IPS-20b (cell line): Measurements from ENCODE around the gene SCAMP3.
"Not testable (repeated sequence)": the region's sequence is repeated elsewhere in the genome, so short reads cannot be mapped to it uniquely, and the experiment has no call there.

ENCODE experiments used
- H3K27ac ChIP-seq: one replicate; pipeline ENCODE4 v1.5.1; 2013; ENCODE audit warnings: low read length
- H3K27me3 ChIP-seq: 2 replicates; pipeline ENCODE4 v1.6.1; 2013; ENCODE audit warnings: mild to moderate bottlenecking, low read length, inconsistent platforms; ENCODE audit not compliant: insufficient read depth
- H3K36me3 ChIP-seq: 2 replicates; pipeline ENCODE4 v1.6.1; 2013; ENCODE audit warnings: low read depth, mild to moderate bottlenecking, inconsistent platforms, low read length, moderate library complexity; ENCODE audit not compliant: insufficient read depth
- H3K4me1 ChIP-seq: 2 replicates; pipeline ENCODE4 v1.6.1; 2013; ENCODE audit warnings: mild to moderate bottlenecking, control low read depth, inconsistent platforms, low read length, moderate library complexity; ENCODE audit not compliant: insufficient read depth
- H3K4me3 ChIP-seq: 2 replicates; pipeline ENCODE4 v1.5.1; 2013; ENCODE audit warnings: mild to moderate bottlenecking, low read length, inconsistent platforms
- H3K9ac ChIP-seq: 2 replicates; pipeline ENCODE4 v1.6.1; 2013; ENCODE audit warnings: low read depth, mild to moderate bottlenecking, inconsistent platforms, low read length, moderate library complexity
- H3K9me3 ChIP-seq: 2 replicates; pipeline ENCODE4 v1.6.1; 2013; ENCODE audit warnings: mild to moderate bottlenecking, low read depth, low read length, inconsistent platforms; ENCODE audit not compliant: insufficient read depth

The SCAMP3 gene

GRCh38 chr1:155235375-155235774 lies 26.8 kb downstream of the SCAMP3 start:
- H3K4me3 ChIP-seq, H3K9me3 ChIP-seq, H3K4me1 ChIP-seq, H3K27ac ChIP-seq, H3K9ac ChIP-seq, H3K27me3 ChIP-seq, H3K36me3 ChIP-seq: not testable (repeated sequence)

GRCh38 chr1:155233502-155233901 lies 28.7 kb downstream of the SCAMP3 start:
- not testable (repeated sequence) for H3K4me1 ChIP-seq, H3K27me3 ChIP-seq, H3K4me3 ChIP-seq, H3K27ac ChIP-seq, H3K9ac ChIP-seq, H3K36me3 ChIP-seq, H3K9me3 ChIP-seq

- not testable (repeated sequence) for H3K4me3 ChIP-seq, H3K27ac ChIP-seq, H3K9ac ChIP-seq, H3K36me3 ChIP-seq, H3K4me1 ChIP-seq, H3K9me3 ChIP-seq, H3K27me3 ChIP-seq
Measured at GRCh38 chr1:155232001-155232978, 29.9 kb downstream of the SCAMP3 start.

GRCh38 chr1:155231302-155231701 lies 30.9 kb downstream of the SCAMP3 start:
- not testable (repeated sequence) for H3K9ac ChIP-seq, H3K4me3 ChIP-seq, H3K4me1 ChIP-seq, H3K27me3 ChIP-seq, H3K9me3 ChIP-seq, H3K36me3 ChIP-seq, H3K27ac ChIP-seq

- Histone ChIP-seq H3K27me3 (peaks cover 10% of the 10 kb centered on the region), H3K9me3 (no peaks in the 10 kb centered on the region), H3K4me3 (peak overlapping the region; percentile 95), H3K36me3 (peaks cover 10% of the 10 kb centered on the region; the same call in 1 of the 2 replicates), H3K4me1 (peaks cover 4% of the 10 kb centered on the region), H3K27ac (peak overlapping the region; percentile 83), H3K9ac (peak overlapping the region; percentile 87)
Measured at GRCh38 chr1:155228096-155228427, 34.1 kb downstream of the SCAMP3 start.

GRCh38 chr1:155227261-155228095 lies 34.7 kb downstream of the SCAMP3 start:
- Histone ChIP-seq H3K27me3 (peaks cover 10% of the 10 kb centered on the region), H3K27ac (peak overlapping the region; percentile 93), H3K36me3 (peaks cover 10% of the 10 kb centered on the region; the same call in 1 of the 2 replicates), H3K9me3 (no peaks in the 10 kb centered on the region), H3K4me1 (peaks cover 4% of the 10 kb centered on the region), H3K4me3 (peak overlapping the region; percentile 95), H3K9ac (peak overlapping the region; percentile 97)

- H3K27me3 ChIP-seq: peaks cover 10% of the 10 kb centered on the region
- peak overlapping the region; percentile 93 for H3K27ac ChIP-seq
- H3K36me3 ChIP-seq: peaks cover 10% of the 10 kb centered on the region; the same call in 1 of the 2 replicates
- peak overlapping the region; percentile 97 for H3K9ac ChIP-seq
- no peaks in the 10 kb centered on the region for H3K9me3 ChIP-seq
- H3K4me1 ChIP-seq: peaks cover 4% of the 10 kb centered on the region
- H3K4me3 ChIP-seq: peak overlapping the region; percentile 95
Measured at GRCh38 chr1:155226910-155227260, 35.3 kb downstream of the SCAMP3 start.

- Histone ChIP-seq H3K4me3 (peak overlapping the region; percentile 95), H3K9me3 (no peaks in the 10 kb centered on the region), H3K36me3 (peaks cover 10% of the 10 kb centered on the region; the same call in 1 of the 2 replicates), H3K27me3 (peaks cover 10% of the 10 kb centered on the region), H3K4me1 (peaks cover 4% of the 10 kb centered on the region), H3K27ac (peak overlapping the region; percentile 93), H3K9ac (peak overlapping the region; percentile 97)
Measured at GRCh38 chr1:155226188-155226909, 35.8 kb downstream of the SCAMP3 start.

- not testable (repeated sequence) for H3K27me3 ChIP-seq, H3K36me3 ChIP-seq, H3K9ac ChIP-seq, H3K9me3 ChIP-seq, H3K4me1 ChIP-seq, H3K4me3 ChIP-seq, H3K27ac ChIP-seq
Measured at GRCh38 chr1:155225404-155225759, 36.8 kb downstream of the SCAMP3 start.

GRCh38 chr1:155223047-155223446 lies 39.1 kb downstream of the SCAMP3 start:
- no peak overlapping the region for H3K4me3 ChIP-seq
- H3K27ac ChIP-seq: no peak overlapping the region
- no peaks in the 10 kb centered on the region for H3K27me3 ChIP-seq
- H3K4me1 ChIP-seq: peaks cover 3% of the 10 kb centered on the region
- peaks cover 10% of the 10 kb centered on the region; the same call in 1 of the 2 replicates for H3K36me3 ChIP-seq
- no peak overlapping the region for H3K9ac ChIP-seq
- H3K9me3 ChIP-seq: no peaks in the 10 kb centered on the region

- H3K9ac ChIP-seq, H3K4me1 ChIP-seq, H3K27ac ChIP-seq: not testable (repeated sequence)
Measured at GRCh38 chr1:155220211-155220965, 41.8 kb downstream of the SCAMP3 start.

More at GRCh38 chr1:155220211-155220965, 41.8 kb downstream of the SCAMP3 start:
- H3K9me3 ChIP-seq, H3K36me3 ChIP-seq, H3K27me3 ChIP-seq, H3K4me3 ChIP-seq: not testable (repeated sequence)
